IPS DF 6.9 (cell line): Measurements from ENCODE around the gene FBXW4.

Experiments used
- DNase-seq: peaks from one replicate; pipeline ENCODE4 v3.0.0-alpha.2; 2013; ENCODE audit warnings: low read depth, low spot score
- H3K27ac ChIP-seq: one replicate; pipeline ENCODE4 v1.5.1; 2013; ENCODE audit warnings: low read length, control low read depth
- H3K27me3 ChIP-seq: 2 replicates; pipeline ENCODE4 v1.6.1; 2013; ENCODE audit warnings: mild to moderate bottlenecking, low read length; ENCODE audit not compliant: control insufficient read depth, insufficient read depth
- H3K36me3 ChIP-seq: 2 replicates; pipeline ENCODE4 v1.6.1; 2013; ENCODE audit warnings: low read length; ENCODE audit not compliant: control insufficient read depth, insufficient read depth
- H3K4me1 ChIP-seq: 2 replicates; pipeline ENCODE4 v1.6.1; 2013; ENCODE audit warnings: low read length; ENCODE audit not compliant: control insufficient read depth, insufficient read depth
- H3K4me3 ChIP-seq: 2 replicates; pipeline ENCODE4 v1.5.1; 2013; ENCODE audit warnings: mild to moderate bottlenecking, low read length
- H3K9me3 ChIP-seq: 2 replicates; pipeline ENCODE4 v1.6.1; 2013; ENCODE audit warnings: low read length, inconsistent platforms; ENCODE audit not compliant: control insufficient read depth, insufficient read depth
- WGBS: extraction: QIAGEN DNeasy Blood & Tissue Kit; methylation state at CpG from one replicate; pipeline ENCODE4 v1.1.7; 2013; ENCODE audit warnings: mixed read lengths, missing lambda C conversion rate; ENCODE audit not compliant: insufficient read length, insufficient coverage; 5-methylcytosine and 5-hydroxymethylcytosine counted together

Gene FBXW4

DNA sequence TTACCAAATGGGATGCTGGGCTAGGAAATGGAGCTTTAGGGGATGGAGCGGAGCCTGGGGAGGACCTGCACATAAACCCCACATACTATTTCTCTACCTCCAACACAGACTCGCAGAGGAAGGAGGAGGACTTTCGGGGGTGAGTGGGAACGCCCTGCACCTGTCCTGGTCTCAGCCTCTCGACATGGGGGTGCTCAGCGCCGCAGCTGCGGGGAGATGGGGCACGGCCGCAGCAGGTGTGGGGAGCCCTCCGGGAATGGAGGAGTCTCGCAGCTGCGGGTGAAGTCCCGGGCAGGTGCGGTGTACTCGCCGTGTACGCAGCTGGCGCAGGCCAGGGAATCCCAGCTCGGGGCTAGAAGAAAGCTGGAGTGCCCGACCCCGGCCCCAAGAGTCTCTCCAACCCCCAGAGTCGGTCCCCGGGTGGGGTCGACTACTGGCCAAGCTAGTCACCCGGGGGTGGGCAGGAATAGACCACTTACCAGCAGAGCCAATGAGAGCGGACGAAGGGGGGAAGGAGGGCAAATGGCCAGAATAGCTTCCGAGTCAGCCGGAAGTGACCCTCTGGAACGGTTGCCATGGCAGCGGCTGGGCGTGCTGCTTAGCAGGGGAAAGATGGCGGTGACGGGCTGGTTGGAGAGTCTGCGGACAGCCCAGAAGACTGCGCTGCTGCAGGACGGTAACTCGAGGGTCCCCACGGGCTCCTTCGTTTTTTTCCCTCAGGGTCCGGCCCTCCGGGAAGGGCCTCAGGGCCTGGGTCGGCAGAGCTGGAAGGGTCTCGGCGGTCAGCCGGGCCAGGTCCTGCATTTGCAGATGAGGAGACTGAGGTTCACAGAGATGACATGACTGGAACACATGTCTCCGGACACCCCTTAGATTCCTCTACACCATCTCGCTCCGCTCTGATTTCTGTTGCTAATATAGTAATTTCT lies 107.0 kb downstream of the FBXW4 start, which contains the start of the genes DPCD and POLL:
Gene DPCD (plus strand): TSS at position 597 of the 929 bp plus-strand sequence. CDS start 16 bp downstream, at position 613.
Gene POLL (minus strand): TSS at position 533 of the 929 bp plus-strand sequence. CDS start 897 bp downstream, outside the sequence.
- Histone ChIP-seq H3K9me3 (no peaks in the 10 kb centered on the region), H3K27ac (no peak within 1 kb of the TSS), H3K36me3 (no peaks in the 10 kb centered on the region; the same call in 1 of the 2 replicates), H3K27me3 (no peaks in the 10 kb centered on the region), H3K4me1 (no peaks in the 10 kb centered on the region), H3K4me3 (peak within 1 kb of the TSS; percentile 88)
- WGBS: no CpG with 5 or more reads among the region's 50 CpGs
- peak; percentile 91 for DNase-seq

DNA sequence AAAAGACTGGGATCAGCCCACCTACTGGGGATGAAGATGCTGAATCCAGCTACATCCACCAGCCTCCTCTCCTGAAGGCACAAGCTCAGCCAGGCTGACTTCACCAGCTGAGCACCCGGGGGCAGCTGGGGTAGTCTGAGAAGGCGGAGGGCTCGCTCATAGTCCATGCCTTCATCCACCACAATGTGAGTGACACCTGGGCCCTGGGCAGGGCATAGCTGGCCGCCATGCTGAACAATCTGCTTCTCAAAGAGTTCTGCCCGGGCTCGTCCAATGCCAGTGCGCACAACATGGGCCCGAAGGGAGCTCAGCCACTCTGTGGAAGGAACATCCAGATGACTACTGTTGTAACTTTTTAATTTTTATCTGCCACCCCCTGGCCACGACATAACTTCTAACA lies 109.1 kb downstream of the FBXW4 start:
- no peaks in the 10 kb centered on the region for H3K27me3 ChIP-seq
- peaks cover 6% of the 10 kb centered on the region for H3K4me1 ChIP-seq
- no peak for DNase-seq
- H3K36me3 ChIP-seq: no peaks in the 10 kb centered on the region; the same call in 1 of the 2 replicates
- no CpG with 5 or more reads among the region's 9 CpGs for WGBS
- no peaks in the 10 kb centered on the region for H3K9me3 ChIP-seq
- no peak overlapping the region for H3K27ac ChIP-seq
- H3K4me3 ChIP-seq: no peak overlapping the region

DNA sequence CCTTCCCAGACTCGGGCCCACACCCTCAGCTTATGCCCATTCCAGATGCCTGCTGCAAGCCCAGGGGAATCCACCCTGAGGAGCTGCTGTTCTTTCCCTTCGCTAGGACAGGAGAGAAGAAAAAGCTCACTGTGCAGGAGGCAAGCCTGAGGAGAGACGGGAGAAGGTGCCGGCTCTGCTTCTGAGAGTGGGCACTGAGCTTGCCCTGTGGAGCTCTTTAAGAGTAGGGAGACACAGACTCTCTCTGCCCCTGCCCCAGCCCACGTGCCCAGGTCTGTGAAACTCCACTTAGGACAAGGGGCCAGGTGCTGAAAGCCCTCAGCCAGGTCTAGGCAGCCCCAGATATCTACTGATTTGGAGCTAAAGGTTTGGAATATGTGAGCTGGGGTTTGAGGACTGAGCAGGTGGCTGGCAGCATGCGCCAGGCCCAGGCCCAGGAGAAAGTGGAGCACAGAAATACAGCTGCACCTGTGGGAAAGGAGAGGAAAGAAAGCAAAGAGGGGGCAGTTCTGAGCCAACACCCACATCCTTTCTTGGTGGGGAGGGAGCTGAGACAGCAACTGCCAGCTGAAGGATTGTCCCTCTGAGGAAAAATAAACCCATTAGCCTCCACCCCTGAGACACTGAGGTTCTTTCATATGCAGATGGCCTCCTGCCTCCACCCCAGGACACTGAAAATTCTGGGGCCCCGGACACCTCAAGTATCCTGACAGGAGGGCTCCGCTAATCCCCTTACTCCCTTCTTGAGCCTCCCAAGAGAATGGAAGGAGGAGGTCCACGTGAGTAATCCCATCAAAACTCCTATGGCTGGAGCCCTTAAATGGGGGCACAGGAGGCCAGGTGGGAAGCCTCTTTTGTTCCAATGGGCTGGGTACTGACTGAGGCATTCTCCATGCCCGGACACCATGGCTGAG lies 114.2 kb downstream of the FBXW4 start:
- DNase-seq: no peak

DNA sequence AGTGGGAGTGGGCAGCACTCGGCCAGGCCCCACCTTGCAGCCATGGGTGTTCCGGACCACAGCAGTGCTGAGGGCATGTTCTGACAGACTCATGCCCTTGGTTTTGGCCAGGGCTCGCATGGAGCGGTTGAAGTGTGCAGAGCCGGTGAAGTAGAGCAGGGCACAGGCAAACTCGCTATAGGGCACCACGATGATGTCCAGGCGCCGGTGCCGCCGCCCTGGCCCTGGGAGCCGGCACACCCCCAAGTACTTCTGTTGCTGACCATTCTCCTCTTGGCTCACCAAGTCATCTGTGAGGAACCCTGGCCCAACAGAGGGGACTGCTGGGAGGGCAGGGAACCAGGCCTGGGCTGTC lies 115.5 kb downstream of the FBXW4 start:
- no peak for DNase-seq
- H3K36me3 ChIP-seq: peaks cover 4% of the 10 kb centered on the region
- H3K27ac ChIP-seq: no peak overlapping the region
- WGBS: no CpG with 5 or more reads among the region's 12 CpGs
- no peaks in the 10 kb centered on the region for H3K9me3 ChIP-seq
- no peak overlapping the region for H3K4me3 ChIP-seq
- no peaks in the 10 kb centered on the region for H3K27me3 ChIP-seq
- H3K4me1 ChIP-seq: peaks cover 10% of the 10 kb centered on the region

More for the DNA sequence above, 114.2 kb downstream of the FBXW4 start:
- Histone ChIP-seq H3K36me3 (peaks cover 4% of the 10 kb centered on the region), H3K9me3 (no peaks in the 10 kb centered on the region), H3K27ac (no peak overlapping the region), H3K27me3 (no peaks in the 10 kb centered on the region), H3K4me1 (peaks cover 9% of the 10 kb centered on the region), H3K4me3 (no peak overlapping the region)
- no CpG with 5 or more reads among the region's 10 CpGs for WGBS

DNA sequence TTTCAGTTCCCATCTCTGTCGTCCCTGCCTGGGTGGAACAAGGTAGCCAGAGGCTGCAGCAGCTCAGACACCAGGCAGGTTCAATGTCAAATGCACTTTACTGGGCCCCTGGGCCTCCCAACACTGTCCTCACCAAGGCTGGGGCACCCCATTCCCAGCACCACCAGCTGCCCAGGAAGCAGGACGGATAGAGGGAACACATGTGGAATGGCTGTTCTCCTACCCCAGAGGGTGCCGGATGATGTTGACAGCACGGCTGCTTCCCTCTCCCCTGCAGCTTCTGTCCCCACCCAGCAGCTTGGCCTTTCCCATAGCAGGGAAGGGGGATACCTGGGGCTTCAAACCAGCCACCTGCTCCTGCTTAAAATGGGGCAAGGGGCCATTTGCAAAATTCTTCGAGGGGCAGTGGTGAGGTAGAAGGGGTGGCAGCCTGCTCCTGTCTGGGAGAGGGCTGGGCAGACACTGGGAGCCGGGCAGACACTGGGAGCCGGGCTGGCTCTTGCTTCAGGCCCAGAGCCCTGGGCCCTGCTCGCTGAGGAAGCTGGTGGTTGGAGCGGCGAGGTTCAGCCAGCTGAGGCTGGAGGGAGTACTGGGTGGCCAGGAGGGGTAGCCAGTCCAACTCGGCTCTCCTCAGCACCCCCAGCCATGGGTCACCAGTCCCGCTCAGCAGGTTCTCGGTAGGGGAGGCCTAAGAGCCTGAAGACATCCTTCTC lies 116.0 kb downstream of the FBXW4 start:
- WGBS: no CpG with 5 or more reads among the region's 13 CpGs
- no peak for DNase-seq

DNA sequence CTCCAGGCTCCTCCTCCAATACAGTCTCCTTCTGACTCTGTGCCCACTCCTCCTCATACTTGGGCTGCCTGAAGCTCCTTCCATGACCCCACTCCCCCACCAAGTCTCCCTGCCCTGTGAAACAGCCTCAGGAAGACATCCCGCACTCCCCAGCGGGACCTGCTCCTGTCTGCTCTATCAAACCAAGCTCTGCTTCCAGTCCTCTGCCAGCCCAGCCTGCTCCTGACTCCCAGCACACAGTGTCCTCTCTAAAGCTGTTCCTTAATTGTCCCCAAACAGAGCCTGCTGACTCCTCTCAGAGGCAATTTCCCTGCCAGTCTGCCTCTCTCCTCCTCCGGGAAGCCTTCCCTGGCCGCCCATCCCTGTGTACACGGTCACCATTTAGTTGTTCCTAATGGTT lies 116.8 kb downstream of the FBXW4 start:
- Histone ChIP-seq H3K27me3 (no peaks in the 10 kb centered on the region), H3K9me3 (no peaks in the 10 kb centered on the region), H3K4me1 (peaks cover 12% of the 10 kb centered on the region), H3K27ac (no peak overlapping the region), H3K4me3 (no peak overlapping the region), H3K36me3 (peaks cover 4% of the 10 kb centered on the region)
- no peak for DNase-seq
- no CpG with 5 or more reads among the region's 5 CpGs for WGBS

More for the DNA sequence above, 116.0 kb downstream of the FBXW4 start:
- Histone ChIP-seq H3K9me3 (no peaks in the 10 kb centered on the region), H3K27ac (no peak overlapping the region), H3K4me1 (peaks cover 12% of the 10 kb centered on the region), H3K27me3 (no peaks in the 10 kb centered on the region), H3K36me3 (peaks cover 4% of the 10 kb centered on the region), H3K4me3 (no peak overlapping the region)

DNA sequence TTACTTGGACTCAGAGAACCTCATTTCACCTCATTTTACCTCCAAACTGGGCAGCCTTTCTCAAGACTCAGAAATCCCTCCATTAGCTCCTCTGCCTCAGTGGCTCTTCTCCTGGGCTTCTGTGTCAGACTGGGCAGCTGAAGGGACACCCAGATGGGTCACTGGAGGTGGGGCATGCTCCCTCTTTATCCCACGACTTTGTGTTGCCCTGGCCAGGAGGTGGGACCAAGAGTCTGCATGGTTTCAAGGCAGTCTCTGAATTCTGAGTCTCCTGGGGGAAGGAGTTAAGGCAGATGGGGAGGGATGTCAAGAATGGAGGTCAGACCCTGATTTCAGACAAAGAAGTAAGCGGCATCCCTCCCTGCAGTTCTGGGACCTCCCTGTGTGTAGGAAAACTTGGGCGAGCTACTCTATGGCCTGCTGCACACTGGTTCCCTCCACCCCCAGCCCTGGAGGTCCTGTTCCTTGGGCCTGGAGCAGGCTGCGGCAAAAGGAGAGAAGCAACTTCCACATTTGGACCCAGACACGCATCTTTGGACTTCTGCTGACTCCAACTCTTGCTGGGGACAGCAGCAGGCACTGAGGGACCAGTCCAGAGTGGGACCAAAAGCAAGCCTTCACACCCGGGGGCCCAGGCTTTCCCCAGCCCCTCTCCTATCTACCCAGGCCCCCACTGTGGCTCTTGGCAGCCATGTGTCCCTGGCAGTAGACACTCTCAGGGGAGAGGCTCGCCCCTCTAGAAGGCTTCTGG lies 117.7 kb downstream of the FBXW4 start:
- Histone ChIP-seq H3K4me3 (no peak overlapping the region), H3K36me3 (peaks cover 4% of the 10 kb centered on the region), H3K27me3 (no peaks in the 10 kb centered on the region; the same call in 1 of the 2 replicates), H3K4me1 (peaks cover 11% of the 10 kb centered on the region), H3K27ac (no peak overlapping the region), H3K9me3 (no peaks in the 10 kb centered on the region)
- no CpG with 5 or more reads among the region's 7 CpGs for WGBS
- no peak for DNase-seq

DNA sequence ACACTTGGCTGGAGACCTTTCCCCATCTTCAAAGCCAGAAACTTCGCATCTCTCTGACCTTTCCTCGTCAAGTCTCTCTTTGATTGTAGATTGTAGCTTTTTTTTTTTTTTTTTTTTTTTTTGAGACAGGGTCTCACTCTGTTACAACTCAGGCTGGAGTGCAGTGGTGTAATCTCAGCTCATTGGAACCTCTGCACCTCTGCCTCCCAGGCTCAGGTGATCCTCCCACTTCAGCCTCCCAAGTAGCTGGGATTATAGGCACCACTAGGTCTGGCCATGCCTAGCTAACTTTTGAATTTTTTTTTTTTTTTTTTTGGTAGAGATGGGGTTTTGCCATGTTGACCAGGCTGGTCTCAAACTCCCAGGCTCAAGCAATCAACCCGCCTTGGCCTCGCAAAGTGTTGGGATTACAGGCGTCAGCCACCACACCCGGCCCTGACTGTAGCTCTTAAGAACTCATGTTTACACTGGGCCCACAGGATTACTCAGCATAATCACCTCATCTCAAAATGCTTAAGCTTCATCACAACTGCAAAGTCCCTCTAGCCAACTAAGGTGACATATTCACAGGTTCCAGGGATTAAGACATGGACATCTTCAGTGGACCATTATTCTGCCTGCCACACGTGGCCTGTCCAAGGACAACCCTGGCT lies 118.6 kb downstream of the FBXW4 start:
- H3K27me3 ChIP-seq: peaks cover 1% of the 10 kb centered on the region; the same call in 1 of the 2 replicates
- WGBS: no CpG with 5 or more reads among the region's 7 CpGs
- peaks cover 4% of the 10 kb centered on the region for H3K36me3 ChIP-seq
- no peak overlapping the region for H3K4me3 ChIP-seq
- H3K9me3 ChIP-seq: no peaks in the 10 kb centered on the region
- no peak for DNase-seq
- H3K4me1 ChIP-seq: peaks cover 11% of the 10 kb centered on the region
- H3K27ac ChIP-seq: no peak overlapping the region

DNA sequence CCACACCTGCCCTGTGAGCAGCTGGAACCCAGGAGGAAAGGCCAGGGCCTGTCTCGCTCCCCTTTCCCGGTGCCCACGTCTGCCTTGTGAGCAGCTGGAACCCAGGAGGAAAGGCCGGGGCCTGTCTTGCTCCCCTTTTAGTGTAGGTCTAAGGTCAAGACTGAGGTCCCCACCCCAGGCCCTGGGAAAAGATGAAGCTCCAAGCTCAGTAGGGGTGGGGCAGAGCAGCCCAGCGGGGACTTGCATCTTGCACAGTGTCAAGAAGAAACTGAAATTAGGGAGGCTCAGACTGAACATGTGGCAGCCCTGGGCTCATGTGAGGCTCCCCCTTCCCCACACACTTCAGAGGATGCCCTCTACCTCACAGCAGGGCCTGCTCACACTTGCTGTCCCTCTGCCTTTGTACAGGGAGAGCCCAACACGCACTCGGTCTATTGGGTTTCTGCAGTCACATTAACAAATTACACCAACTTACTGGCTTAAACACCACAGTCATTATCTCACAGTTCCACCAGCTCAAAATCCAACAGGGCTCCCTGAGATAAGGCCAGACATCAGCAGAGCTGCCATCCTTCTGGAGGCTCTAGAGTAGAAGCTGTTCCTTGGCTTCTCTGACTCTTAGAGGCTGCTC lies 119.3 kb downstream of the FBXW4 start:
- Histone ChIP-seq H3K27me3 (peaks cover 2% of the 10 kb centered on the region; the same call in 1 of the 2 replicates), H3K9me3 (no peaks in the 10 kb centered on the region), H3K27ac (no peak overlapping the region), H3K36me3 (peaks cover 4% of the 10 kb centered on the region), H3K4me3 (no peak overlapping the region), H3K4me1 (peaks cover 6% of the 10 kb centered on the region)
- no peak for DNase-seq
- no CpG with 5 or more reads among the region's 7 CpGs for WGBS
